Parathyroid adenoma (tissue), 2 donors: ENCODE results near the gene MAGEC1.

Experiments used
- H2AFZ ChIP-seq: fragments of 300-600 bp; sonication (generic); one replicate; pipeline ENCODE4 v1.7.0; 2017; ENCODE audit warnings: antibody characterized with exemption, mild to moderate bottlenecking
- H3K27ac ChIP-seq: fragments of 300-600 bp; sonication (generic); one replicate; pipeline ENCODE4 v1.7.0; 2017
- H3K27me3 ChIP-seq: fragments of 300-600 bp; sonication (generic); one replicate; pipeline ENCODE4 v1.7.0; 2017; ENCODE audit warnings: low read length; ENCODE audit not compliant: control insufficient read depth, insufficient read depth
- H3K36me3 ChIP-seq: fragments of 300-600 bp; sonication (generic); one replicate; pipeline ENCODE4 v1.7.0; 2017; ENCODE audit warnings: low read length; ENCODE audit not compliant: control insufficient read depth, insufficient read depth
- H3K4me1 ChIP-seq: fragments of 300-600 bp; sonication (generic); one replicate; pipeline ENCODE4 v1.7.0; 2017; ENCODE audit warnings: control low read depth
- H3K4me2 ChIP-seq: fragments of 300-600 bp; sonication (generic); one replicate; pipeline ENCODE4 v1.7.0; 2017; ENCODE audit warnings: low read length
- H3K4me3 ChIP-seq: fragments of 300-600 bp; sonication (generic); one replicate; pipeline ENCODE4 v1.7.0; 2017; ENCODE audit warnings: low read depth, low read length
- H3K79me2 ChIP-seq: fragments of 300-600 bp; sonication (generic); one replicate; pipeline ENCODE4 v1.7.0; 2017; ENCODE audit warnings: control low read depth
- H3K9ac ChIP-seq: fragments of 300-600 bp; sonication (generic); one replicate; pipeline ENCODE4 v1.7.0; 2017; ENCODE audit warnings: mild to moderate bottlenecking
- H3K9me3 ChIP-seq: fragments of 300-600 bp; sonication (generic); one replicate; pipeline ENCODE4 v1.7.0; 2017; ENCODE audit warnings: low read length; ENCODE audit not compliant: control insufficient read depth
- CTCF ChIP-seq: fragments of 300-600 bp; sonication (generic); IDR thresholded peaks from one replicate; pipeline ENCODE4 v1.7.0; 2017; ENCODE audit warnings: antibody characterized with exemption, mild to moderate bottlenecking
- donor health status: primary hyperparathyroidism.

The MAGEC1 gene

GRCh38 chrX:141941234-141941633 is 37.5 kb downstream of the MAGEC1 start:
- Histone ChIP-seq H3K9me3 (no peaks in the 10 kb centered on the region), H3K27ac (no peak overlapping the region), H3K27me3 (no peaks in the 10 kb centered on the region), H2AFZ (no peak overlapping the region), H3K79me2 (no peaks in the 10 kb centered on the region), H3K4me3 (no peak overlapping the region), H3K4me2 (no peak overlapping the region), H3K36me3 (no peaks in the 10 kb centered on the region), H3K9ac (no peak overlapping the region), H3K4me1 (no peaks in the 10 kb centered on the region)
- no peak for TF ChIP-seq CTCF

- no peaks in the 10 kb centered on the region for H3K36me3 ChIP-seq
- H3K4me2 ChIP-seq = no peak overlapping the region
- H3K79me2 ChIP-seq = no peaks in the 10 kb centered on the region
- no peak overlapping the region for H3K9ac ChIP-seq
- H3K4me3 ChIP-seq = no peak overlapping the region
- no peaks in the 10 kb centered on the region for H3K4me1 ChIP-seq
- H2AFZ ChIP-seq = no peak overlapping the region
- no peaks in the 10 kb centered on the region for H3K9me3 ChIP-seq
- H3K27me3 ChIP-seq = no peaks in the 10 kb centered on the region
- no peak overlapping the region for H3K27ac ChIP-seq
- TF ChIP-seq CTCF = no peak
These were observed 41.7 kb downstream of the MAGEC1 start for GRCh38 chrX:141945426-141945825.

DNA sequence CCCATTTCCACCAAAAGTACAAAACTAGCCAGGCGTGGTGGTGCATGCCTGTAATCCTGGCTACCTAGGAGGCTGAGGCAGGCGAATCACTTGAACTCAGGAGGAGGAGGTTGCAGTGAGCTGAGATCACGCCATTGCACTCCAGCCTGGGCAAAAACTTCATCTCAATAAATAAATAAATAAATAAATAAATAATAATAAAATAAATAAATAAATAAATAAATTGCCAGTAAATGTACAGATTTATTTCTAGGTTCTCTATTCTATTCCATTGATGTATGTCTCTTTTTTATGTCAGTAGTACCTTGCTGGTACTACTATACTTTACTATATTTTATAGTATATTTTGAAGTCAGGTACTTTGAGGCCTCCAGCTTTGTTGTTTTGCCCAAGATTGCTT is 43.7 kb downstream of the MAGEC1 start:
- Histone ChIP-seq H3K4me2 (no peak overlapping the region), H3K79me2 (no peaks in the 10 kb centered on the region), H3K9me3 (no peaks in the 10 kb centered on the region), H3K36me3 (no peaks in the 10 kb centered on the region), H2AFZ (no peak overlapping the region), H3K27me3 (no peaks in the 10 kb centered on the region), H3K4me1 (no peaks in the 10 kb centered on the region), H3K4me3 (no peak overlapping the region), H3K27ac (no peak overlapping the region), H3K9ac (no peak overlapping the region)
- no peak for TF ChIP-seq CTCF

DNA sequence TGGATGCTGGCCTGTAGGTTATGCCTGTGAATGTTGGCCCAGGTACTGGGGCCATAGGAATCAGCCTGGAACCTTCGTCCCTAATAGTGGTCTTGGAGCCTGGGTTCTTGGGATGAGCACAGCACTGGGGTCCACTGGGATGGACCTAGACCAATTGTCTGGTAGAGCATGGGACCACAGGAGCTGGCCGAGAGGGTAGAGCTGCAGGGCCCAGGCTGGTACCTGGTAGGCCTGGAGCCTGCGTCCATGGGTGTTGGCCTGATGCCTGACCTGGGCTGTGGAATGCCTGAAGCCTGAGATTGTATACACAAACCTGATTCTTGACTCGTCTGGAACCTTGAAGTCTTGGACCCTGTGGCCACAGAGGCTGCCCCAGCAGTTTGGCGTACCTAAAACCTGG is 48.9 kb downstream of the MAGEC1 start:
- Histone ChIP-seq H3K4me3 (no peak overlapping the region), H3K9ac (no peak overlapping the region), H2AFZ (no peak overlapping the region), H3K4me1 (no peaks in the 10 kb centered on the region), H3K79me2 (no peaks in the 10 kb centered on the region), H3K9me3 (no peaks in the 10 kb centered on the region), H3K27ac (no peak overlapping the region), H3K27me3 (no peaks in the 10 kb centered on the region), H3K4me2 (no peak overlapping the region), H3K36me3 (no peaks in the 10 kb centered on the region)
- no peak for TF ChIP-seq CTCF

GRCh38 chrX:141958675-141959074 is 55.0 kb downstream of the MAGEC1 start:
- H3K9me3 ChIP-seq = no peaks in the 10 kb centered on the region
- no peaks in the 10 kb centered on the region for H3K27me3 ChIP-seq
- TF ChIP-seq CTCF = no peak

More at GRCh38 chrX:141958675-141959074, 55.0 kb downstream of the MAGEC1 start:
- Histone ChIP-seq H3K4me3 (no peak overlapping the region), H3K36me3 (no peaks in the 10 kb centered on the region), H3K79me2 (no peaks in the 10 kb centered on the region), H3K4me2 (no peak overlapping the region), H3K9ac (no peak overlapping the region), H3K27ac (no peak overlapping the region), H2AFZ (no peak overlapping the region), H3K4me1 (no peaks in the 10 kb centered on the region)
